Gastroesophageal sphincter (tissue), 3 donors: ENCODE measurements around the gene ELK1.

ENCODE experiments used
- CTCF ChIP-seq, 4 experiments: fragments of 200-600 bp in 2 of 4; fragments of 450-650 bp in 2 of 4; sonication (generic) in 1 of 4; IDR thresholded peaks; one replicate each; pipeline ENCODE4 v1.5.1; 2017 to 2019; ENCODE audit warnings: antibody characterized with exemption in 4 of 4, mild to moderate bottlenecking in 2 of 4, moderate library complexity in 2 of 4
- POLR2A ChIP-seq, 2 donors: fragments of 450-650 bp; IDR thresholded peaks; one replicate each; pipeline ENCODE4 v1.6.1; 2017; ENCODE audit warnings: antibody characterized with exemption in 2 of 2, mild to moderate bottlenecking in 2 of 2, moderate library complexity in 1 of 2

GRCh38 chrX:47613082-47613481, 37.3 kb downstream of the ELK1 start:
- TF ChIP-seq CTCF (IDR thresholded peaks at IDR 0.05): no peak
- no peak for TF ChIP-seq POLR2A (IDR thresholded peaks at IDR 0.05)
